GM23338 (cell line): Measurements from ENCODE around the gene FXYD2.

Experiments used
- CTCF ChIP-seq, 2 experiments: fragments of 200-600 bp in 1 of 2; sonication (generic) in 1 of 2; conservative IDR thresholded peaks; 2 replicates each; pipeline versions ENCODE4 v1.5.1 to v1.6.1; 2016 to 2017; ENCODE audit warnings: antibody characterized with exemption in 2 of 2, low read depth in 2 of 2, mild to moderate bottlenecking in 2 of 2, moderate library complexity in 1 of 2
- EZH2 ChIP-seq: fragments of 200-600 bp; sonication (generic); IDR thresholded peaks from one replicate; pipeline ENCODE4 v1.8.0; 2017; ENCODE audit warnings: antibody characterized with exemption, mild to moderate bottlenecking, low read depth; ENCODE audit not compliant: unreplicated experiment
- EZH2phosphoT487 ChIP-seq: fragments of 200-600 bp; sonication (generic); IDR thresholded peaks from one replicate; pipeline ENCODE4 v1.8.1; 2018; ENCODE audit warnings: antibody characterized with exemption; ENCODE audit not compliant: unreplicated experiment
- POLR2AphosphoS5 ChIP-seq: IDR thresholded peaks from 2 replicates; pipeline ENCODE4 v1.6.1; 2016; ENCODE audit warnings: antibody characterized with exemption, low read depth

GRCh38 chr11:117809236-117810055, 15.1 kb downstream of the FXYD2 start:
- TF ChIP-seq CTCF (conservative IDR thresholded peaks at IDR 0.05; ENCODE audit: low read depth in 2 of 2) (peak; percentile 50 to 89), EZH2phosphoT487 (no peak), POLR2AphosphoS5 (no peak), EZH2 (no peak)
